Measurements from ENCODE around the gene ZNF771. TPM values are rescaled to one million over a fixed set of nuclear protein-coding genes. Genes with fewer than 3 reads are reported as not detected.
A peak's percentile ranks its signal among the peaks of the same experiment; 100 is the strongest.

Gene ZNF771
- total RNA-seq, 1 donor from 2014 or later, result 8.6 TPM

GRCh38 chr16:30397776-30398660 is 9.4 kb upstream of the ZNF771 start:
- peaks cover under 1% of the 10 kb centered on the region for H3K27me3 Mint-ChIP-seq
- no peak for DNase-seq
- H3K36me3 Mint-ChIP-seq (ENCODE audit: low read depth), result peaks cover 21% of the 10 kb centered on the region
- H3K4me3 Mint-ChIP-seq, result no peak overlapping the region
- no peaks in the 10 kb centered on the region for H3K9me3 Mint-ChIP-seq
- H3K27ac Mint-ChIP-seq, result no peak overlapping the region
- intact Hi-C loops (cut with micrococcal nuclease), result no loop called here
- H3K4me1 Mint-ChIP-seq, result peaks cover 38% of the 10 kb centered on the region

- peaks cover 21% of the 10 kb centered on the region for H3K36me3 Mint-ChIP-seq (ENCODE audit: low read depth)
- intact Hi-C loops (cut with micrococcal nuclease), result no loop called here
- H3K4me1 Mint-ChIP-seq, result peaks cover 38% of the 10 kb centered on the region
- peaks cover 4% of the 10 kb centered on the region for H3K27me3 Mint-ChIP-seq
- H3K4me3 Mint-ChIP-seq, result peak overlapping the region; percentile 52
- DNase-seq, result no peak
- H3K9me3 Mint-ChIP-seq, result no peaks in the 10 kb centered on the region
- peak overlapping the region; percentile 53 for H3K27ac Mint-ChIP-seq
Observed at GRCh38 chr16:30398661-30399434, 8.6 kb upstream of the ZNF771 start.

- H3K4me1 Mint-ChIP-seq, result peaks cover 34% of the 10 kb centered on the region
- peak overlapping the region; percentile 85 for H3K4me3 Mint-ChIP-seq
- intact Hi-C loops (cut with micrococcal nuclease), result loop anchor here (1.0 kb wide), 3 partner anchors 10 to 29 kb away; partner anchors contain the start of gene TBC1D10B
- DNase-seq, result no peak
- H3K36me3 Mint-ChIP-seq (ENCODE audit: low read depth), result peaks cover 21% of the 10 kb centered on the region
- peaks cover 4% of the 10 kb centered on the region for H3K27me3 Mint-ChIP-seq
- peak overlapping the region; percentile 96 for H3K27ac Mint-ChIP-seq
- no peaks in the 10 kb centered on the region for H3K9me3 Mint-ChIP-seq
Observed at GRCh38 chr16:30399435-30400186, 7.8 kb upstream of the ZNF771 start.

- Mint-ChIP-seq H3K36me3 (ENCODE audit: low read depth) (peaks cover 19% of the 10 kb centered on the region), H3K4me1 (peaks cover 28% of the 10 kb centered on the region), H3K4me3 (peak overlapping the region; percentile 85), H3K27ac (peak overlapping the region; percentile 23), H3K27me3 (peaks cover 6% of the 10 kb centered on the region), H3K9me3 (no peaks in the 10 kb centered on the region)
- no peak for DNase-seq
- intact Hi-C loops (cut with micrococcal nuclease), result no loop called here
Observed at GRCh38 chr16:30401768-30402425, 5.5 kb upstream of the ZNF771 start.

GRCh38 chr16:30406795-30407101 is 658 bp upstream of the ZNF771 start:
- Mint-ChIP-seq H3K4me1 (peaks cover 25% of the 10 kb centered on the region), H3K4me3 (peak overlapping the region; percentile 94), H3K9me3 (no peaks in the 10 kb centered on the region), H3K27ac (peak overlapping the region; percentile 99), H3K36me3 (ENCODE audit: low read depth) (peaks cover 14% of the 10 kb centered on the region), H3K27me3 (peaks cover 6% of the 10 kb centered on the region)
- intact Hi-C loops (cut with micrococcal nuclease), result loop anchor here (1.0 to 5.0 kb wide), 5 partner anchors 11 to 69 kb away; partner anchors contain the start of genes TBC1D10B and ZNF48
- DNase-seq, result no peak

GRCh38 chr16:30407804-30408534 is 563 bp downstream of the ZNF771 start:
- Mint-ChIP-seq H3K9me3 (no peaks in the 10 kb centered on the region), H3K4me3 (peak overlapping the region; percentile 94), H3K27me3 (peaks cover 5% of the 10 kb centered on the region), H3K36me3 (ENCODE audit: low read depth) (peaks cover 21% of the 10 kb centered on the region), H3K4me1 (peaks cover 29% of the 10 kb centered on the region), H3K27ac (peak overlapping the region; percentile 91)
- peak; percentile 62 for DNase-seq
- intact Hi-C loops (cut with micrococcal nuclease), result loop anchor here (1.0 to 5.0 kb wide), 6 partner anchors 9 to 71 kb away; partner anchors contain the start of genes SEPTIN1, TBC1D10B and ZNF48

GRCh38 chr16:30409125-30410060 is 2.0 kb downstream of the ZNF771 start:
- Mint-ChIP-seq H3K27ac (peak overlapping the region; percentile 34), H3K36me3 (ENCODE audit: low read depth) (peaks cover 26% of the 10 kb centered on the region), H3K4me1 (peaks cover 31% of the 10 kb centered on the region), H3K27me3 (peaks cover 2% of the 10 kb centered on the region), H3K4me3 (peak overlapping the region; percentile 94), H3K9me3 (no peaks in the 10 kb centered on the region)
- intact Hi-C loops (cut with micrococcal nuclease), result loop anchor here (1.0 to 5.0 kb wide), 3 partner anchors 9 to 72 kb away; partner anchors contain the start of gene SEPTIN1
- DNase-seq, result peak; percentile 98

GRCh38 chr16:30413112-30413806 is 5.9 kb downstream of the ZNF771 start:
- H3K4me3 Mint-ChIP-seq, result no peak overlapping the region
- no peak for DNase-seq
- H3K4me1 Mint-ChIP-seq, result peaks cover 38% of the 10 kb centered on the region
- H3K36me3 Mint-ChIP-seq (ENCODE audit: low read depth), result peaks cover 36% of the 10 kb centered on the region
- no peaks in the 10 kb centered on the region for H3K27me3 Mint-ChIP-seq
- intact Hi-C loops (cut with micrococcal nuclease), result no loop called here
- H3K27ac Mint-ChIP-seq, result no peak overlapping the region
- no peaks in the 10 kb centered on the region for H3K9me3 Mint-ChIP-seq

GRCh38 chr16:30414159-30414558 is 6.8 kb downstream of the ZNF771 start:
- H3K4me1 Mint-ChIP-seq, result peaks cover 35% of the 10 kb centered on the region
- no peaks in the 10 kb centered on the region for H3K27me3 Mint-ChIP-seq
- no peak for DNase-seq
- no peak overlapping the region for H3K27ac Mint-ChIP-seq
- no peak overlapping the region for H3K4me3 Mint-ChIP-seq
- H3K9me3 Mint-ChIP-seq, result no peaks in the 10 kb centered on the region
- intact Hi-C loops (cut with micrococcal nuclease), result no loop called here
- H3K36me3 Mint-ChIP-seq (ENCODE audit: low read depth), result peaks cover 41% of the 10 kb centered on the region

- intact Hi-C loops (cut with micrococcal nuclease), result loop anchor here (5.0 kb wide), 1 partner anchor 241 kb away; the partner anchor contains the start of gene FBRS
- no peaks in the 10 kb centered on the region for H3K27me3 Mint-ChIP-seq
Observed at GRCh38 chr16:30416047-30416603, 8.7 kb downstream of the ZNF771 start.

More at GRCh38 chr16:30416047-30416603, 8.7 kb downstream of the ZNF771 start:
- peaks cover 32% of the 10 kb centered on the region for H3K4me1 Mint-ChIP-seq
- DNase-seq, result no peak
- peak overlapping the region; percentile 17 for H3K27ac Mint-ChIP-seq
- H3K9me3 Mint-ChIP-seq, result no peaks in the 10 kb centered on the region
- peaks cover 44% of the 10 kb centered on the region for H3K36me3 Mint-ChIP-seq (ENCODE audit: low read depth)
- no peak overlapping the region for H3K4me3 Mint-ChIP-seq

Measured in activated CD4-positive, alpha-beta T cell treated with anti-CD3 and anti-CD28 coated beads, Interleukin-2, amount 10 ng/mL, durations not matched to agents 24 days and 14 days (primary cell).